ENCODE results near the gene DHRS3. TPM values are rescaled to one million over a fixed set of nuclear protein-coding genes. Genes with fewer than 3 reads are reported as not detected.

The DHRS3 gene
- total RNA-seq, 1 experiment from 2014 or later, result 17.7 TPM

GRCh38 chr1:12603224-12603623 lies 14.8 kb downstream of the DHRS3 start:
- Histone ChIP-seq H3K36me3 (replicated peaks; ENCODE audit: control insufficient read depth, insufficient read depth, low read length) (no peaks in the 10 kb centered on the region), H3K27me3 (ENCODE audit: control insufficient read depth, insufficient read depth, low read length) (no peaks in the 10 kb centered on the region; the same call in 1 of the 2 replicates), H3K4me3 (ENCODE audit: insufficient read depth, low read depth, low read length) (no peak overlapping the region)
- DNase-seq, result no peak

DNA sequence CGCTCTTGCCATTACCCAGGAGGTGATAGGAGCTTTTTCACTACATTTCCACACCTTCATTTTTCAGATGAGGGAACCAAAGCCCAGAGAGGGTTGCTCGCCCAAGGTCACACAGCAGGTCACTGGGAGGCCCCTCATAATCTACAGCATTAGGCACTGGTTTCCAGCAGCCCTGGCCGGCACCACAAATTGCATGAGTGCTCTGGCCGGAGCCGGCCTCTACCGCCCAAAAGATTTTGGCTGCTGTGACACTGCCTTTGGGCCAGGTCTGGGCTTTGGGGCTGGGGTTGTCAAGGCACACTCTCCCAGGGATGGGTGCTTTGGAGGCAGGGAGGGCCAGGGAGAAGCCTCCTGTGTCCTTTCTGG lies 15.4 kb downstream of the DHRS3 start:
- DNase-seq, result no peak
- H3K4me3 ChIP-seq (ENCODE audit: insufficient read depth, low read depth, low read length), result no peak overlapping the region
- no peaks in the 10 kb centered on the region; the same call in 1 of the 2 replicates for H3K27me3 ChIP-seq (ENCODE audit: control insufficient read depth, insufficient read depth, low read length)
- no peaks in the 10 kb centered on the region for H3K36me3 ChIP-seq (replicated peaks; ENCODE audit: control insufficient read depth, insufficient read depth, low read length)

DNA sequence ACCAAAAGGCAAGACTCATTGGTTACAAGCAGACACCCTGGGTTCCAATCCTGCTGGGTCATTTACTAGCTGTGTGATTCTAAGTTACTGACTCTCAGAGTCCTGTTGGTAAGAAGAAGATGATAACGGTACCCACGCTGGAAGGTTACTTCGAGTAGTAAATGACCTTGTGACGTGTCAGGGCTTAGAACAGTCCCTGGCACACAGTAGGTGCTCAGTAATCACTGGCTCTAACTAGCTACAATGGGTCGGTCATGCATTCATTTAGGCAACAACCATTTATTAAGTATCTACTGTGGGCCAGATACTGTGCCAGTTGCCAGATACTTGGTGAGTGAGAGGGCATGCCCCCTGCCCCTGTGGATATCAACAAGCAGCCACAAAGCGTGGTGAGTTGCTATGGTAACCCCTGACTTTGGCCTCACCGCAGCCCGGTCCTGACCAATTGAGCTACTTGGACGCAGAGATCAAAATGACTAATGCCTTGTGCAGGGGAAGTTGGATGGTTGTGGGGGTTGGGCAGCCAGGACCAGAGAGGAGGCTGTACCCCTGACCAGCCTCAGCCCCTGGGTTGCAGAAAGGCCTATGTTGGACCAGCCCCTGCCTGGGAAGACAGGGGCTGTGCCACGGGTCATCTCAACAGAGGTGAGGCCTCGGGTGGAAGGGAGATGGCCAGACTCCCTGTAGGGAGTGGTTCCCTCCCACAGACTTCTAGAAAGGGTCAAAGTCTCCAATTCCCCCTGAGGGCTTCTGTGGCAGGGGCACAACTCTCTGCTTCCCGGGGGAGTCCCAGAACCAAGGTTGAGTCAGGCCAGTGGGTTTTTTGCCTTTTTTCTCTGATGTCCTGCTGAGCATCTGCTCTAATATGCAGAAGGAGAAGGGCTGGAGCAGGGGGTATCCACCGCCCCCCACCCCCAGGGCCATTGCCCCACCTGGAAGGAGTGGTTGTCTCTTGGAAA lies 16.0 kb downstream of the DHRS3 start:
- Histone ChIP-seq H3K4me3 (ENCODE audit: insufficient read depth, low read depth, low read length) (no peak overlapping the region), H3K27me3 (ENCODE audit: control insufficient read depth, insufficient read depth, low read length) (no peaks in the 10 kb centered on the region; the same call in 1 of the 2 replicates), H3K36me3 (replicated peaks; ENCODE audit: control insufficient read depth, insufficient read depth, low read length) (no peaks in the 10 kb centered on the region)
- DNase-seq, result peak; percentile 69

- DNase-seq, result peak; percentile 90
- Histone ChIP-seq H3K4me3 (ENCODE audit: insufficient read depth, low read depth, low read length) (no peak overlapping the region), H3K27me3 (ENCODE audit: control insufficient read depth, insufficient read depth, low read length) (peaks cover 6% of the 10 kb centered on the region; the same call in 1 of the 2 replicates), H3K36me3 (replicated peaks; ENCODE audit: control insufficient read depth, insufficient read depth, low read length) (no peaks in the 10 kb centered on the region)
Observed at GRCh38 chr1:12600880-12601633, 17.0 kb downstream of the DHRS3 start.

DNA sequence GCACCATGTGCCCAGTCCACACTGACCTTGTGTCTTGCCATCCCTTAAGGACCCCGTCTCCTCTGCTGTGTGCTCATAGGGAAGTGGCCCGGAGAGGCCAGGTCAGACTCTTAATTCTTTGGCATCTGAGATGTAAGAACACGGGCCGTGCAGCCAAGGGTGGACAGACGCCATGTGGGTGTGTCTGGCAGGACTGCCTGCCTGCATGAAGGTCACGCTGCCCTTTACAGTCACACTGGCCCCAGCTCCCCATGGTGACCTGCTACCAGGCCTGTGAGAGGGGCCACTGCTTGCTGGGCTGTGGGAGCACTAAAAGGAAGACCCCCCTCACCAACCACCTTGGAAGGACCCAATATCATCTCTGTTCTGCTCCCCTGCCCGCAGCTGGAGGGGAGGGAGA lies 17.7 kb downstream of the DHRS3 start:
- Histone ChIP-seq H3K27me3 (ENCODE audit: control insufficient read depth, insufficient read depth, low read length) (peaks cover 7% of the 10 kb centered on the region; the same call in 1 of the 2 replicates), H3K4me3 (ENCODE audit: insufficient read depth, low read depth, low read length) (no peak overlapping the region), H3K36me3 (replicated peaks; ENCODE audit: control insufficient read depth, insufficient read depth, low read length) (no peaks in the 10 kb centered on the region)
- peak; percentile 21 for DNase-seq

GRCh38 chr1:12599657-12600056 lies 18.4 kb downstream of the DHRS3 start:
- peaks cover 10% of the 10 kb centered on the region; the same call in 1 of the 2 replicates for H3K27me3 ChIP-seq (ENCODE audit: control insufficient read depth, insufficient read depth, low read length)
- peak; percentile 32 for DNase-seq
- no peak overlapping the region for H3K4me3 ChIP-seq (ENCODE audit: insufficient read depth, low read depth, low read length)
- no peaks in the 10 kb centered on the region for H3K36me3 ChIP-seq (replicated peaks; ENCODE audit: control insufficient read depth, insufficient read depth, low read length)

GRCh38 chr1:12598974-12599373 lies 19.0 kb downstream of the DHRS3 start:
- no peak overlapping the region for H3K4me3 ChIP-seq (ENCODE audit: insufficient read depth, low read depth, low read length)
- no peaks in the 10 kb centered on the region for H3K36me3 ChIP-seq (replicated peaks; ENCODE audit: control insufficient read depth, insufficient read depth, low read length)
- DNase-seq, result peak; percentile 18
- H3K27me3 ChIP-seq (ENCODE audit: control insufficient read depth, insufficient read depth, low read length), result peaks cover 10% of the 10 kb centered on the region; the same call in 1 of the 2 replicates

DNA sequence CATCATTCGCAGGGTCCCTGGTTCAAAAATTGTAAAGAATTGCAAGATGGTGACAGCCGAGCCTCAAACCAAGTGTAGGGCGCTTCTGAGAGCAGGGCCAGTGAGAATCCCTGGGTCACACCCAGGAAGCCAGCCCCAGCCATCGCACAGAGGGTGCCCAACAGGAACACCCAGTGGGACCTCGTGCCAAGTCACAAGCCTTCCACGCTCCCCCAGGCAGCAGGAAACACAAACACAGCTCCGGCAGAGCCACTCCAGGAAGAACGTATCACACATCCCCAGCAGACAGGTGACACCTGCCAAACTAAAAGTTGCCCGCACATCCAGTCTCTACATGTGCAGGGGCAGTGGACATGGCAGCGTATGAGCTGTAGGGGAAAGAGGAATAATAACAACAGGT lies 20.2 kb downstream of the DHRS3 start:
- DNase-seq, result no peak
- Histone ChIP-seq H3K4me3 (ENCODE audit: insufficient read depth, low read depth, low read length) (no peak overlapping the region), H3K27me3 (ENCODE audit: control insufficient read depth, insufficient read depth, low read length) (peaks cover 10% of the 10 kb centered on the region; the same call in 1 of the 2 replicates), H3K36me3 (replicated peaks; ENCODE audit: control insufficient read depth, insufficient read depth, low read length) (no peaks in the 10 kb centered on the region)

GRCh38 chr1:12596007-12596821 lies 21.8 kb downstream of the DHRS3 start:
- DNase-seq, result no peak
- Histone ChIP-seq H3K4me3 (ENCODE audit: insufficient read depth, low read depth, low read length) (peak overlapping the region; percentile 54), H3K27me3 (ENCODE audit: control insufficient read depth, insufficient read depth, low read length) (peaks cover 10% of the 10 kb centered on the region; the same call in 1 of the 2 replicates), H3K36me3 (replicated peaks; ENCODE audit: control insufficient read depth, insufficient read depth, low read length) (no peaks in the 10 kb centered on the region)

DNA sequence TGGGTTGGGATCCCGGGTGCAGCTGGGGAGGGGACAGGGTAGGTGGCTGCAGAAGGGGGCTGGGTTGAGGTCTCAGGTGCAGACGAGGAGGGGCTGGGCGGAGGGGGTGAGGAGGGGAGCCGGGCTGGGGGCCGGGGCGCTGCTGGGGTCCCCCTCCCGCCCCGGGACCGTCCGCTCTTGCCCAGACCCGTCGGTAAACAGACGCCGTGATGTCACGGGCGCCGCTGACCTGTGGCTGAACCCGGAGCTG lies 22.3 kb downstream of the DHRS3 start:
- DNase-seq, result peak; percentile 95
- H3K4me3 ChIP-seq (ENCODE audit: insufficient read depth, low read depth, low read length), result peak overlapping the region; percentile 54
- no peaks in the 10 kb centered on the region for H3K36me3 ChIP-seq (replicated peaks; ENCODE audit: control insufficient read depth, insufficient read depth, low read length)
- peaks cover 10% of the 10 kb centered on the region; the same call in 1 of the 2 replicates for H3K27me3 ChIP-seq (ENCODE audit: control insufficient read depth, insufficient read depth, low read length)

DNA sequence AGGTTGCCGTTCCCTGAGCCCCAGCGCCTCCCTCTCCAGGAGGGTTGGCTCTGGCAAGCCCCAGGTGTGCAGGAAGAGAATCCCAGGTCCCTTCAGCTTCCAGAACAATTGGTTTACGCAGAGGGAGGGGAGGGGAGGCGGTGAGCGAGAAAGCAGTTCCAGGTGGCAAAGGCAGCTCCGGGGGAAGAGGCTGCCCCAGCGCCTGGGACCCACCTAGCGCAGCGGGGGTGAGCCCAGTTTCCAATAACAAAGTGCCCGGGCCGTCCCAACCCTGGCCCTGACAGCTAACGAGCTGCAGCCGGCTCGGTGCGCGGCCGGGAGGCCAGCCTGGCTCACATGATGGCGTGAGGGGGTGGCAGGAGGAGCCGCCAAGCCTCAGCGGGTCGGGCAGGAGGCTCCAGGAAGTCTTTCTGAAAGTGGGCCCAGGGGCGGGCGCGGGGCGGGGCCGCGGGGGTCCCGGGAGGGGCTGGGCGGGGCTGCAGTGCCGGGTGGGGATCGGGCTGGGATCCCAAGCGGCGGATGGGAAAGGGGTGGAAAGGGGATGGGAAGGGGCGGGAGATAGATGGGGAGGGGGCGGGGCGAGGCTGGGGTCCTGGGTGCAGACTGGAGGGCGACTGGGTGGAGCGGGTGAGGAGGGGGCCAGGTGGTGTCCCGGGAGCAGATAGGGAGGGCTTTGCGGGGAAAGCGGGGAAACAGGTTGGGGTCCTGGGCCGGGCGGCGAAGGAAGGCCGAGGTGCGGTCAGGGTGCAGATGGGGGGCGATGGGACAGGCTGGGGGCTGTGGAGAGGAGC lies 22.8 kb downstream of the DHRS3 start:
- no peaks in the 10 kb centered on the region for H3K36me3 ChIP-seq (replicated peaks; ENCODE audit: control insufficient read depth, insufficient read depth, low read length)
- peaks cover 10% of the 10 kb centered on the region; the same call in 1 of the 2 replicates for H3K27me3 ChIP-seq (ENCODE audit: control insufficient read depth, insufficient read depth, low read length)
- DNase-seq, result peak; percentile 99
- H3K4me3 ChIP-seq (ENCODE audit: insufficient read depth, low read depth, low read length), result peak overlapping the region; percentile 57

DNA sequence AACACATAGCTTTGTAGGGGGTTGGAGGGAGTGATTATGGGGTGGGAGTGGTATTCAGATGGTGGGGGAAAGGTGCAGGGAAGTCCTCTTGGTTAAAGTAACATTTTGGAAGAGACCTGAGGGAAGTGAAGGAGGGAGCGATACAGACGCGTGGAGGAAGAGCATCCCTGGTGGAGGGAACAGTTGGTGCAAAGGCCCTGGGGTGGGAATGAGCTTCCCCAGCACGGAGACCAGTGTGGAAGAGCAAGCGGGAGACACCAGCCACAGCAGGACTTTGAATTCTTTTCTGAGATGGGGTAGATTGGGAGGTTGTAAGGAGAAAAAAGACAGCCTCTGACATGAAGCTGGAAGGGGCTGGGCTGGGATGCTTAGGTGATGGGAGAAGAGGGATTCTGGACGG lies 23.5 kb downstream of the DHRS3 start:
- Histone ChIP-seq H3K4me3 (ENCODE audit: insufficient read depth, low read depth, low read length) (peak overlapping the region; percentile 57), H3K27me3 (ENCODE audit: control insufficient read depth, insufficient read depth, low read length) (peaks cover 10% of the 10 kb centered on the region; the same call in 1 of the 2 replicates), H3K36me3 (replicated peaks; ENCODE audit: control insufficient read depth, insufficient read depth, low read length) (no peaks in the 10 kb centered on the region)
- no peak for DNase-seq

DNA sequence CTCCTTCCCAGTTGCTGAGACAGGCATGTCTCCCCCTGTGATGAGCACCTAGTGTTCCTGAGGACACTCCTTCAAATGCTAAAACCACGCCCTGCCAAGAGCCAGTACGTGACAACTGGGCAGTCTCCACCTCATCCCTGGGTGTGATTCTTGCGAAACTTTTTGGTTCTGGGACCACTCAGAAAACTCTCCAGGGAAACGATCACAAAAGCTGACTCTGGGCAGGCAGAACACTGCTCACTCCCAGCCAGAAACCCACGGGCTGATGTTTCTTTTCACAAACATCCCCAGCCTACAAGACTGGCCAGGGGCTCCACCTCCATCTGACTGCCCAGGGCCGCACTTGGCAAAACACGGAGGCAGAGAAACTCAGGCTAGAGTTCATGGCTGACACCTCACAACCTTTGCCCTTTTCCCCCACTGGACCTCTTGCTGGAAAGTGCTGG lies 24.4 kb downstream of the DHRS3 start:
- Histone ChIP-seq H3K4me3 (ENCODE audit: insufficient read depth, low read depth, low read length) (no peak overlapping the region), H3K27me3 (ENCODE audit: control insufficient read depth, insufficient read depth, low read length) (peaks cover 10% of the 10 kb centered on the region; the same call in 1 of the 2 replicates), H3K36me3 (replicated peaks; ENCODE audit: control insufficient read depth, insufficient read depth, low read length) (no peaks in the 10 kb centered on the region)
- DNase-seq, result peak; percentile 30

Data from H7 (cell line).